ENCODE measurements around the gene TEX22.

Gene TEX22

GRCh38 chr14:105384605-105385321 is 13.6 kb upstream of the TEX22 start:
- H3K4me3 ChIP-seq, result no peak overlapping the region
- no peaks in the 10 kb centered on the region for H3K9me3 ChIP-seq (replicated peaks in 1 of 11)
- no peaks in the 10 kb centered on the region for H3K27me3 ChIP-seq
- H3K27ac ChIP-seq, result no peak overlapping the region
- H3K36me3 ChIP-seq, result peaks cover 7 to 68% (median 43%) of the 10 kb centered on the region in 11 experiments; a peak in 19 of 22 replicates
- H3K4me2 ChIP-seq, result peak overlapping the region in 3 of 11 experiments; percentile 72 to 91 (median 88); a peak in 5 of 22 replicates
- peaks cover 31 to 50% (median 43%) of the 10 kb centered on the region in 10 experiments for H3K4me1 ChIP-seq
- TF ChIP-seq Cebpa-rat (IDR thresholded peaks at IDR 0.05), result no peak
- H3K9ac ChIP-seq, result peak overlapping the region in 1 of 11 experiments; percentile 1; a peak in 1 of 22 replicates
- H4K20me1 ChIP-seq, result peaks cover 0 to 22% (median 2%) of the 10 kb centered on the region in 11 experiments; a peak in 6 of 22 replicates

- Histone ChIP-seq H3K27ac (peak overlapping the region in 2 of 11 experiments; percentile 10 to 33; a peak in 3 of 22 replicates), H3K4me1 (peaks cover 36 to 56% (median 49%) of the 10 kb centered on the region in 10 experiments), H3K4me3 (no peak overlapping the region), H4K20me1 (peaks cover 0 to 22% (median 5%) of the 10 kb centered on the region in 11 experiments; a peak in 8 of 22 replicates), H3K9me3 (replicated peaks in 1 of 11) (no peaks in the 10 kb centered on the region), H3K4me2 (peak overlapping the region in 4 of 11 experiments; percentile 42 to 91 (median 80); a peak in 7 of 22 replicates), H3K36me3 (peaks cover 7 to 65% (median 40%) of the 10 kb centered on the region in 11 experiments; a peak in 19 of 22 replicates), H3K27me3 (no peaks in the 10 kb centered on the region), H3K9ac (peak overlapping the region in 4 of 11 experiments; percentile 1 to 53 (median 16); a peak in 3 of 22 replicates)
- no peak for TF ChIP-seq Cebpa-rat (IDR thresholded peaks at IDR 0.05)
Observed at GRCh38 chr14:105385322-105385637, 13.1 kb upstream of the TEX22 start.

- H3K4me1 ChIP-seq, result peaks cover 41 to 61% (median 54%) of the 10 kb centered on the region in 10 experiments
- H3K27me3 ChIP-seq, result no peaks in the 10 kb centered on the region
- H3K9ac ChIP-seq, result peak overlapping the region in 9 of 11 experiments; percentile 0 to 53 (median 4); a peak in 5 of 22 replicates
- H3K36me3 ChIP-seq, result peaks cover 7 to 65% (median 40%) of the 10 kb centered on the region in 11 experiments; a peak in 19 of 22 replicates
- TF ChIP-seq Cebpa-rat (IDR thresholded peaks at IDR 0.05), result no peak
- peak overlapping the region in 5 of 11 experiments; percentile 1 to 91 (median 72); a peak in 8 of 22 replicates for H3K4me2 ChIP-seq
- peak overlapping the region in 3 of 11 experiments; percentile 2 to 41 (median 33); a peak in 4 of 22 replicates for H3K27ac ChIP-seq
- H3K4me3 ChIP-seq, result no peak overlapping the region
- H4K20me1 ChIP-seq, result peaks cover 0 to 28% (median 5%) of the 10 kb centered on the region in 11 experiments; a peak in 8 of 22 replicates
- H3K9me3 ChIP-seq (replicated peaks in 1 of 11), result no peaks in the 10 kb centered on the region
Observed at GRCh38 chr14:105385698-105386365, 12.5 kb upstream of the TEX22 start.

- no peaks in the 10 kb centered on the region for H3K9me3 ChIP-seq (replicated peaks in 1 of 11)
- H3K4me3 ChIP-seq, result no peak overlapping the region
- H4K20me1 ChIP-seq, result peaks cover 0 to 31% (median 5%) of the 10 kb centered on the region in 11 experiments; a peak in 8 of 22 replicates
- no peak for TF ChIP-seq Cebpa-rat (IDR thresholded peaks at IDR 0.05)
- peaks cover 52 to 71% (median 64%) of the 10 kb centered on the region in 10 experiments for H3K4me1 ChIP-seq
- H3K9ac ChIP-seq, result peak overlapping the region in 7 of 11 experiments; percentile 1 to 44 (median 18); a peak in 5 of 22 replicates
- peaks cover 7 to 58% (median 40%) of the 10 kb centered on the region in 11 experiments; a peak in 19 of 22 replicates for H3K36me3 ChIP-seq
- peak overlapping the region in 2 of 11 experiments; percentile 11 to 41; a peak in 2 of 22 replicates for H3K27ac ChIP-seq
- H3K27me3 ChIP-seq, result peaks cover 0 to 3% (median 0%) of the 10 kb centered on the region in 11 experiments; a peak in 3 of 22 replicates
- peak overlapping the region; percentile 42 to 95 (median 91); a peak in 17 of 22 replicates for H3K4me2 ChIP-seq
Observed at GRCh38 chr14:105386581-105387529, 11.5 kb upstream of the TEX22 start.

- Histone ChIP-seq H3K9ac (peak overlapping the region in 8 of 11 experiments; percentile 1 to 66 (median 18); a peak in 6 of 22 replicates), H3K4me3 (no peak overlapping the region), H3K4me1 (peaks cover 58 to 77% (median 71%) of the 10 kb centered on the region in 10 experiments), H3K27me3 (peaks cover 0 to 10% (median 0%) of the 10 kb centered on the region in 11 experiments; a peak in 4 of 22 replicates), H3K36me3 (peaks cover 7 to 52% (median 37%) of the 10 kb centered on the region in 11 experiments; a peak in 17 of 22 replicates), H3K27ac (no peak overlapping the region; a peak in 1 of 22 replicates), H4K20me1 (peaks cover 0 to 31% (median 4%) of the 10 kb centered on the region in 11 experiments; a peak in 8 of 22 replicates), H3K9me3 (replicated peaks in 1 of 11) (no peaks in the 10 kb centered on the region), H3K4me2 (peak overlapping the region; percentile 74 to 96 (median 91); a peak in 21 of 22 replicates)
- no peak for TF ChIP-seq Cebpa-rat (IDR thresholded peaks at IDR 0.05)
Observed at GRCh38 chr14:105387530-105387922, 10.8 kb upstream of the TEX22 start.

GRCh38 chr14:105388110-105388951 is 10.0 kb upstream of the TEX22 start:
- peaks cover 66 to 84% (median 77%) of the 10 kb centered on the region in 10 experiments for H3K4me1 ChIP-seq
- H3K4me2 ChIP-seq, result peak overlapping the region; percentile 74 to 96 (median 91)
- peaks cover 0 to 31% (median 4%) of the 10 kb centered on the region in 11 experiments; a peak in 8 of 22 replicates for H4K20me1 ChIP-seq
- peaks cover 7 to 44% (median 30%) of the 10 kb centered on the region in 11 experiments; a peak in 16 of 22 replicates for H3K36me3 ChIP-seq
- no peak overlapping the region for H3K4me3 ChIP-seq
- H3K27me3 ChIP-seq, result peaks cover 0 to 11% (median 0%) of the 10 kb centered on the region in 11 experiments; a peak in 4 of 22 replicates
- no peak for TF ChIP-seq Cebpa-rat (IDR thresholded peaks at IDR 0.05)
- H3K27ac ChIP-seq, result peak overlapping the region in 10 of 11 experiments; percentile 11 to 80 (median 70); a peak in 17 of 22 replicates
- no peaks in the 10 kb centered on the region for H3K9me3 ChIP-seq (replicated peaks in 1 of 11)
- H3K9ac ChIP-seq, result peak overlapping the region; percentile 46 to 69 (median 62); a peak in 13 of 22 replicates

- peaks cover 0 to 11% (median 0%) of the 10 kb centered on the region in 11 experiments; a peak in 4 of 22 replicates for H3K27me3 ChIP-seq
- peaks cover 7 to 37% (median 25%) of the 10 kb centered on the region in 11 experiments; a peak in 16 of 22 replicates for H3K36me3 ChIP-seq
- TF ChIP-seq Cebpa-rat (IDR thresholded peaks at IDR 0.05), result no peak
- no peaks in the 10 kb centered on the region for H3K9me3 ChIP-seq (replicated peaks in 1 of 11)
- peak overlapping the region; percentile 51 to 69 (median 62); a peak in 18 of 22 replicates for H3K9ac ChIP-seq
- peak overlapping the region; percentile 74 to 96 (median 91) for H3K4me2 ChIP-seq
- peaks cover 0 to 31% (median 4%) of the 10 kb centered on the region in 11 experiments; a peak in 8 of 22 replicates for H4K20me1 ChIP-seq
- peak overlapping the region; percentile 11 to 80 (median 69); a peak in 19 of 22 replicates for H3K27ac ChIP-seq
- H3K4me3 ChIP-seq, result 0 out of 20 replicates have a peak overlapping the region, but pooled peaks of 1 of the 10 experiments have one; percentile 1
- H3K4me1 ChIP-seq, result peaks cover 72 to 90% (median 81%) of the 10 kb centered on the region in 10 experiments
Observed at GRCh38 chr14:105388976-105389375, 9.4 kb upstream of the TEX22 start.
